Stromal cell of bone marrow (primary cell): ENCODE measurements around the gene SINHCAF.

Source experiments
- DNase-seq: peaks from one replicate; pipeline ENCODE4 v3.0.0-alpha.2; 2012; ENCODE audit warnings: low read depth

SINHCAF gene

DNA sequence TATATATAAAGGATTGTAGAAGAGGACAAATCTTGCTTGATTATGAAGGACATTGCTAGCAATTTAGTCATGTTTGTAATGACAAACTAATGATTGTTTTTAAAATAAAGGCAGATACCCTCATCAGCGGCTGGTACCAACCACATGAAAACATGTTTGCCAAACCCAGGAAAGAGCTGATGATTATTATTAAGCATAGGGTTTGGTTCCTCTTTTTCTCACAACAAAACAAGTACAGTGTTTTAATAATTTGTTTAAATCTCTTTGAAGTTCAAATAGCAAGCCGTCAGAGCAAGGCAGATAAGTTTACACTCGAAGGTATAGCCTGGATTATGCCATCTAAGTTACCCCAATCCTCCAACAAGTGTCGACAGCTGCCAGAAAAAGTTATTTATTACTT, 5.3 kb upstream of the SINHCAF start:
- DNase-seq, result no peak

DNA sequence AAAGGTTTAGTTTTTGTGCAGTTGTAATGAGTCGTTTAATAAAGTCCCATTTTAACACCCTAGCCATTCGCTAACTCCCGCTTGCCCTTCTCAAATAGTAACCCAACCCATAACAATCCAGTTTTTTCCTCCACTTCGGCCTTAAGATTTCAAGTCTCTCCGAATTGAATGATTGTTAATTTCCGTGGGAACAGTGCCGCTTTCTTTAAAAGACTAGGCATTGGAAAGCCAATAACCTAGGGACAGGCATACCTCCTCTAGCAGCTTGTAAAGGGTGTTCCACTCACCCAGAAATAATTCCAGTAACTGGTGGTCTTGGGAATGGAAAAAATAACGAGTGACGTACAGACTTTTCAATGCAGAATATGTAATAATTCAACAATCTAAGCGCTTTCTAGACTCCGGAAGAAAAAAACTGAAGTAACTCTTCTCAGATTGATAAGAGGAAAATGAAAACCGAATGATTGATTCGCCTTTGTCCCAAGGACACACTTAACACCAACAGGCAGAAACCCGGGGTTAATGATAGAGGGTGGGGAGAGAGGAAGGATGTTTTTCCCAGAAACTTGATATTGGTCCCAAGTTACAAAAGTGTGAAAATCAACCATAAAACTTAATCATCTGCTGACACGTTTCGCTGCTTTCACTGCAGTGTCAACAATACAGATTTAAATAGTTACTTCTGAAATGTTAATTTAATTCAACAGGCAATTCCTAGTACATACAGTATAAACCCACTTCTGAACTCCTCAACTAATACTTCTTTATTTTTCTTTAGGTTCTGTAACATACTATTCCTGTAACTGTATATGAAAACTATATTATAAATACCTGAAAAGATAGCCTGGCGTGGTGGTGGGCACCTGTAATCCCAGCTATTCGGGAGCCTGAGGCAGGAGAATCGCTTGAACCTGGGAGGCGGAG, 1.0 kb upstream of the SINHCAF start:
- DNase-seq, result no peak

GRCh38 chr12:31325524-31325875, 450 bp downstream of the SINHCAF start:
- DNase-seq, result no peak

GRCh38 chr12:31324845-31325523, 966 bp downstream of the SINHCAF start:
- no peak for DNase-seq

DNA sequence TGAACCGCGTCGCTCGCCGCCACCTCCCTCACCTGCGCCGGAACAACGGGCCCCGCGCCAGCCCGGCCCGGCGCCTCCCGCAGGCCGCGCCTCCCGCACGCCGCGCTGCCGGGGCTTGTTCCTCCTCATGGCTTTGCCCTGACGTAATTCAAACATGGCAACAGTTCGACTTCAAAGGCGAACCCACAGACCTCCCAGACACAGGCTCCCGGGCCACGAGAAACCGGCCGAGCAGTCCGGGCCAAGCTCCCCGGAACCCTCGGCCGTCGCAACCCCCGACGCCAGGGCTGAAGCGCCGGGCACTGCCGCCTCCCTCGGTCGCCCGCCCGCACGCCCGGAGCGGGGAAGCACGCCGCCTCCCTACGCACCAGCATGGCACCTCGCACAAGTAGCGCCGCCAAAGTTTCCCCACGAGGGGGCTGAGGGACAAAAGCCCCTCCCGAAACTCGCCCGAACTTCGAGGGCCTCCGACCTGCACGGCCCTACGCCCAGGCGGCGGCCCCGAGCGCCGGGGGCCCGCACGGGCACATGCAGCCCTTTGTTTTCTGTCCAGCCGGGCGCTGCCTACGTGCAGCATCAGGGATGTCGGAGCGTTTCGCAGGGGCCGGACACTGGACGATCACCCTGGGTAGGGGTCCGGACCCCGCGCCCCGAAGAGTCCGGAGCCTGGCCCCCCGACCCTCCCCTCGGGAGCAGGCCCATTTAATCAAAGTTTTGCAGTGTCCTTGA, 1.7 kb downstream of the SINHCAF start:
- no peak for DNase-seq

DNA sequence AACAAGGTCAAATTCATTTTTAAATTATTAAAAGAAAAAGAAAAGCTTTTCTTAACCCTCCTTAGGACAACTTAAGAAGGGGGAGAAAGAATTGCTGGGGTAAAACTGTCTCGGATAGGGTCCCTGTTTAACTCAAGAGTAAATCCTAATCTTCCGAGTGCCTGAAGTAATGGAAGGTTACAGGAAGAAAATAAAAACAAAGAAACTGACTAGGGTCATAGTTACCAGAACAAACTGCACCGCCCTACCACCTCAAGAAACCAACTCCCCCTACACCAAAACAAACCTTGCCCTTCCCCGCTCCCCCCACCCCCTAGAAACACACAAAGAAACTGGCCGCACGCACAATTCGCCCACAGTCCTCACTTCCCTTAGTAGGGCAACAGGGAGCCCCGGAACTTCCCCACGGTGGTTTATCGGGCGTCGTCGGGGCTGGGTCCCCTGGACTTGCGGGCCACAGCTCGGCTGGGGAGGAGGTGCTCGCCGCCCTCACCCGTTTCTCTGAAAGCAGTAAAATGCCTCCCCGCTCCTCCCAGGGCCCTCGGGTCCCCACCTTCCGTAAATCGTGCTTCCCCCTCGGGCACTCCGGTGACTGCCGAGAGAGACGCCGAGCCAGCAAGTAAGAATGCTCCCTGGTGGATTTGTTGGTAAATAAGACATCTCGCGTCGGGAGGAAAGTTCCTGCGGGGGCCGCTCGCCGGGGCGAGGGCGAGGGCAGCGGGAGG, 2.4 kb downstream of the SINHCAF start:
- DNase-seq, result no peak

- DNase-seq, result no peak
Measured at GRCh38 chr12:31322801-31323207, 3.1 kb downstream of the SINHCAF start.

DNA sequence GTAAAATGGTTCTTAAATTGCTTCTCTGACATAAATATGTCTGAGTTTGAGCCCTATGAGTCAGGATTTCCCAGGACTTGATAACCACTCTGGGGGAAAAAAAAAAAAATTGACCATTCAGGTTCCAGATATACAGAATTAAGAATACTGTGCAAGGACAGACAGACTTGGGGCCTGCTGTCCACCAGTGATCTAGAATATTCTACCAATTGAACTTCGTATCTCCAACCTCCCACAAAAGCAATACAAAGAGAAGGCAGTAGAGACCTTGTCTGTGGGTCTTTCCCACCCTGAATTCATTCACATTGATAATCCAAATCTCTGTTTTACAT, 4.1 kb downstream of the SINHCAF start:
- no peak for DNase-seq

DNA sequence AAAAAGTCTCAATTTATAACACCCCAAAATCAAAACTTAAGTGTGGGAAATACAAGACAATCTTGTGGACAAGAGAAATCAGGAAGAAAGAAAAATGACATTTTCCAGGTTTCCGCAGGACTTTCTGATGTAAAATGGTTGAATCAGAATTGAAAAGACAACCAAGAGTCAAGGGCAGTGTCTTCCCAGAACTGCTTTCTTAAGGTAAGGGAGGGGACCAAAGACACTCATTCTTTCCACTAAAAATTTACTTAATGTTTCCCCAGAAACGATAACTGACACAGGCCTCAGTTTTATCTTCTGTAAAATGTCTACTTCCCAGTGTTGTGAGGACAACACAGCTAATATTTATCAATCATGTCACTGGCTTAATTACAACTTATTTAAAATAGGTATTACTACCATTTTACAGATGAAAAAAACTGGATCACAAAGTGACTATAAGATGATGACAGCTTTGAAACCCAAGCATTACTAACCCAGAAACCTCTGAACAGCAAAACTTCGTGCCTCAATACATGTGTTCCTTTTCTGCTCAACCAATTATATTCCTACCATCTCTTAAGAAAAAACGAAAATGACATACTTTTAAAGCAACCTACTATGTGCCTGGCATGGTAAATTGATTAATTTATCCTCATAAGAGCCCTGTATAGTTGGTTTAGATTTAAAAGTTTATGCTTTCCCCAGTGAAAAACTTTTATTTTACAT, 4.6 kb downstream of the SINHCAF start:
- DNase-seq, result no peak

- no peak for DNase-seq
Measured at GRCh38 chr12:31318657-31319269, 7.2 kb downstream of the SINHCAF start.

DNA sequence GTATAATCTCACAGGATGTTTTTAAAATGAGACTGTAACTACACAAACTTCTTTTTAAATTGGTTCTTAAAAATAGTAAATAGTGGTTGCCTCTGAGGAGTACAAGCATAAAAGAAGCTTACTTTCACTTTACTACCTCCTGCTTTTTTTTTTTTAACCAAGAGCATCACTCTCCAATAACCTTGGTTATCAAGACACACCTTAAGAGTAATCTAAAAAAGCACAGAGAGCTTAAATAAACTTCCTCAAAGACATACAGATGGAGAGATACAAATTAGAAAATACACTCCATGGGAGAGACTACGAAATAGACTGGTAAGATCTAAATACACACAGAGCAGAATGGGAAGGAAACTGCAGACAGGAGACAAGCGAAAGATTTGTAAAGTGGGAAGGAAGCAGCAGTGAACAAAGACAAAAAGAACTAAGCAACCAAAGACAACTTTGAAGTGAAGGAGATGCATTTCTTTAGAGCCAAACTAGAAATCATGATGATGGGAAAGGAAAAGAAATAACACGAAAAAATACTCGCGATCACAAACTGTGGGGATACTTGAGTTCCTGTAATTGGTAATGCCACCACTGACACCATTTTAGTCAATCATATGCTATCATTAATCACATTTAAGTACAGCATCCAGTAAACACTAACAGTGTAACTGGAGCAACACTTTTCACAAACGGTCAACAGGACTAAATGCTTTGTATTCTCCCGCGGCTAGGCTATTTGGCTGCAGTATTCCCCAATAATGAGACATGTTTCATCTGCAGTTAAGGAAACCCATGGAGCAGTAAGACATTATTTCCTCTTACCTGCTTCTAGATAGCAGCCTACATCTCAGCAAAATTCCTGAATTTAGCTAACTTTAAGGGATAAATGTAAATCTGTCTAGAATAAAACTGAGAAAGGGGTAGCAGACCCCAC, 8.2 kb downstream of the SINHCAF start:
- DNase-seq, result no peak

DNA sequence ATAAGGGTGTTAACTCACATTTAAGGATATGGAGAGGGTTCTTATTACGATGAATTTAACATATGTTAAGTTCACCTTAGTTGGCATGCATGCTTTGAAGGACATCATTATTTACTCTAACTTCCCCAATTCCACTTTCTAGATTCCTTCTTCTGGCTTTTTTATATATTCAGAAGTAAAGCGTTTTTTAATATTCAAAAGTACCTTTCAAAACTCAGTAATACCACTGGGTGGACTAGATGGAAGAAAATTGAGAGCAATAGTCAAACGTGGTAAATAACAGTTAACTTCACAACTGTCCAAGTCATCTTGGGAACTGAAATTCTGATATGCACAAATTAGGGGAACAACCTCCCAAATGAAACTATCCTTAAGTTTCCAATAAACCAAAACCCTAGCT, 9.1 kb downstream of the SINHCAF start:
- no peak for DNase-seq

DNA sequence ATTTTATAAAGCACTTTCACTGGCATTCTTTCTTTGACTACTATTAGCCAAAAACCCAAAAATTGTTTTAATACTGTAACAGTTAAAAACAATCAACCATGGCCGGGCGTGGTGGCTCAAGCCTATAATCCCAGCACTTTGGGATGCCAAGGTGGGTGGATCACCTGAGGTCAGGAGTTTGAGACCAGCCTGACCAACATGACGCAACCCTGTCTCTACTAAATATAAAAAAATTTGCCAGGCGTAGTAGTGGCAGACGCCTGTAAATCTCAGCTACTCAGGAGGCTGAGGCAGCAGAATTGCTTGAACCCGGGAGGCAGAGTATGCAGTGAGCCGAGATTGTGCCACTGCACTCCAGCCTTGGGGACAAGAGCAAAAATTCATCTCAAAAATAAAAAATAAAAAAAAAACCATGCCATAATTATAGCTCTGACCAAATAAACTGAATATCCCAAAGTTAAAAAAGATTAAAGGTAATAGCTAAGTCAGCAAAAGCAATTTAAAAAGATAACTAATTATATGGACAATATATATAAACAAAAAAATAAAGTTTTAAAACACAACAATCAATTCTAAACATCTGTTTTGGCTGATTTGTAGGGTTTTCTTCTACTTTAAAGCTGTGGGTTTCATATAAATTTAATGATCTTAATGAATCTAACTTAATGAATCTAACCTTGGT, 10.0 kb downstream of the SINHCAF start:
- no peak for DNase-seq

DNA sequence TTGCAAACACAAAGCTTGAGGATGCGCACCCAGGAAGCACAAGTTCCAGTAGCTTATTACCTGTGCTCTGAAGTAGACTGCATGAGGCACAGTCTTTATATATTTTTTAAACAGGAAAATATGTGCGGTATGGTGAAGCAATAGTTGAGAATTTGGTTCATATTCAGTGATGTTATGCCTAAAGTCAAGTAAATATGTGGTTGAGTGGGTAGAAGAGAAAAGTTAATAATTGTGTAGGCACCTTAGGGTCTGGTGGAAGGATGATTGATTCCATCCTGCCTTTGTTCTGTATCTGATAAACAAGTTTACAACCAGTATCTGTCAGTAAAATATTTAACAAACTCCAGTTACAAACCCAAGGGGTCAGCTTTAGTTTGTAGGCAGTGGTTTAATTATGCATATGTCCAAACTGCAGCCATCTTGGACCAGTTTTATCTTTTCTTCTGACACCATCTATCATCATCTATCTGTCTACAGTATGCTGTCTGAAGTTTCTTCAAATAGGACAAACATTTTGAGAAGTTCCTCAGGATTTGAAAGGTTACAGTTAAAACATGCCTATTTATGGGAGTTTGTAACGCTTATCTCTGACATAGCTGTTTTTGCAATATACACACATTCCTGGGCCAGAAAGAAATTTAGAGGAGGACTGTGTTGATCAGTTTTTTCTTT, 10.8 kb downstream of the SINHCAF start:
- no peak for DNase-seq

- no peak for DNase-seq
Measured at GRCh38 chr12:31312431-31312830, 13.5 kb downstream of the SINHCAF start.

DNA sequence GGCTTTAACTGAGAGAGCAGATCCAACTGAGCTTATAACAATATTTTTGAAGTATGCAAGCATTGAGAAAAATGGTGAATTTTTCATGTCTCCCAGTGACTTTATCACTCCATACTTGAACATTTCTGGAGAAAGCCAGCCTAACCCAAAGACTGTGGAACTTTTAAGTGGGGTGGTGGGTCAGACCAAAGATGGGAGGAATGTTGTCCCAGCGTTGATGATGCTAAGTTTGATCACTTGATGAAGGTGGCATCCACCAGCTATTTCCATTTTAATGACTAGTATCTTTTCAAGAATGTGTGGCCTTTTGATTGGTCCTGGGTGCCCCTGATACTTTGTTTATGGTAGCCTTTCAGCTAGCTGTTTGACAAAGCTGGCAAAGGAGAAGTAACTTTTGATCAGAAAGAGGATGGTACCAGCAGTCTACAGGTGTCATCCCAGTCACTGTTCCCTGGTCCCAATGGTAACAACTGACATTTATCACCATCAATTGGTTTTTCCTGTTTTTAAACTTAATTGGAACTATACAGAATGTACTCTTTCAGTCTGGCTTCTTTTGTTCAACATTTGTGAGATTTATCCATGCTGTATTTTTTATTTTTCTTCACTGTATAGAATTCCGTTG, 14.2 kb downstream of the SINHCAF start:
- DNase-seq, result no peak

- no peak for DNase-seq
Measured at GRCh38 chr12:31310488-31310887, 15.5 kb downstream of the SINHCAF start.

- no peak for DNase-seq
Measured at GRCh38 chr12:31309279-31309678, 16.7 kb downstream of the SINHCAF start.
